ENCODE measurements around the gene APBB2.

The APBB2 gene

DNA sequence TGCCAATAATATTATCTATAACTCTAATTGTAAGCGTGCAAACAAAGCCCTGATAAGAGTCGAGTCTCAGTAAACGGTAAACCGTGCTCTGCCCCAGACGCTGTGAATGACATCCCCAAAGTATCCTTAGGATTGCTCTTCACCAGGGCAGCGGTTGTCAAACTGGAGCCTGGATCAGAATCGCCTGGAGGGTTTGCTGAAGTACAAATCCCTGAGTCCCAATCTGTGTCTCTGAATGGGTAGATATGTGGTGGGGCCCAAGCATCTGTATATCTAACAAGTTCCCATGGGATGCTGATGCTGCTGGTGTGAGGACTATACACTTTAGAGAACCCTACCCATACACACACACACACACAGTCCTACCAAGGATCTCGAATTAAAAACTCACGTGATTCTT, 813 bp upstream of the APBB2 start:
- no peak for DNase-seq

DNA sequence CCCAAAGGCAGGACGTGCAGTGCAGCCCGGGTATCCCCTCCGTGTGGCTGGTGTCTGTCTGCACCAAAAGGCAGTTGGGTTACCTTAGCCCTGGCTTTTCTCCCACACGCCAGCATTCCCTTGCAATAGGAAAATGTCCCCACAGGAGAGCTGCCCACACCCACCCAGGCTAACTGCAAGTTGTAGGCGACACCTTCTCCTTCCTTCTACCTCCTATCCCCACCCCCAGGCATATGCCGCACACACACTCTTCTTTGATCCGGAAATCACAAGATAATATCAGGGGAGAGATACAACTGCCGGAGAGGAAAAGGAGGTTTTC, 444 bp upstream of the APBB2 start:
- no peak for DNase-seq

DNA sequence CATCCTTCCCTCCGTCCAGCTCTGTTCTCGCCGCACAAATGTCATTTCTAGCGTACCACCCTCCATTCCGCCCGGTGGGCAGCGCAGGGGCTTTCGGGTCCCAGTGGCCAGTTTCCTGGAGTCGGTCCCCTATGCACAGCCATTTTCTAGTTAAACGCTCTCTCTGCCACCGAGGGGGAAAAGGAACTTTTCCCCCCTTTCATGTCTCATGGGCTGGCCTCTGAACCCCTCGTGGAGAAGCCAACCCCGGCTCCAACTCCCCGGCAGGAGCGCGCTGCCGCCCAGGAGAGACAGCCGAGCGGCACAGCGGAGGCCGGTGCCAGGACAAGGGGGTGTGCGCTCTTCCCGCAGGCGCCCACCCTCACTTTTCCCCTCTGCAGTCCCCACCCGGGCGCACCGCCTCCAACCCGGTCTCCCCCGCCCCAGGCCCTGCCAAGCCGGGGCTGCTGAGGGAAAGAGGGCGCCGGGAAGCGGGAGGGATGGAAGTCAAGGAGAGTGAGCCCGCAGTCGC, 662 bp downstream of the APBB2 start:
- no peak for DNase-seq

DNA sequence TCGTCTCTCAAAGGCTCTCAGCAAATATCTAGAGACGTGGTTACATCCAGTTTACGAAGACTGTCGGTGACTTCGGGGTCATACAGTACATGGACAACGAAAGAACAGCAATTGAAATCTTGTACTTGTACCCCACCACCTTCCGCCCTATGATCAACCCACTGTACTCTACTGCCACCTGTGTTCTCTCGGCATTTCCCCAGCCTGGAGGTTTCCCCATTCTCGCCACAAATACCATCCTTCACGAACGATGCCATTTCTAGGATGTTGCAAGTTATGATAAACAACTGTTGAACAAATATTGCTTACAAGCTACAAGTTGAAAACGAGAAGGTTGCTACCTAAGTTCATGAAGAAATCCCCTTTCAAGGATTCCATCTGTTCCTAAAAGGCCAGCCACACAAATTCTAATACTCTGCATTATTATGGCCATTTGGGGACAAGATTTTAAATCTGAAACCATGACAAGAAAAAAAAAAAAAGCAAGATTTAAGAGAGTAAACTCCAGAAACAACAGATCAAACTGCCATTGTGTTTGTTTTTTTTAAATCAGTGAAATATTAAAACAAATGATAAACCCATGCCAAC, 1.6 kb downstream of the APBB2 start:
- no peak for DNase-seq

DNA sequence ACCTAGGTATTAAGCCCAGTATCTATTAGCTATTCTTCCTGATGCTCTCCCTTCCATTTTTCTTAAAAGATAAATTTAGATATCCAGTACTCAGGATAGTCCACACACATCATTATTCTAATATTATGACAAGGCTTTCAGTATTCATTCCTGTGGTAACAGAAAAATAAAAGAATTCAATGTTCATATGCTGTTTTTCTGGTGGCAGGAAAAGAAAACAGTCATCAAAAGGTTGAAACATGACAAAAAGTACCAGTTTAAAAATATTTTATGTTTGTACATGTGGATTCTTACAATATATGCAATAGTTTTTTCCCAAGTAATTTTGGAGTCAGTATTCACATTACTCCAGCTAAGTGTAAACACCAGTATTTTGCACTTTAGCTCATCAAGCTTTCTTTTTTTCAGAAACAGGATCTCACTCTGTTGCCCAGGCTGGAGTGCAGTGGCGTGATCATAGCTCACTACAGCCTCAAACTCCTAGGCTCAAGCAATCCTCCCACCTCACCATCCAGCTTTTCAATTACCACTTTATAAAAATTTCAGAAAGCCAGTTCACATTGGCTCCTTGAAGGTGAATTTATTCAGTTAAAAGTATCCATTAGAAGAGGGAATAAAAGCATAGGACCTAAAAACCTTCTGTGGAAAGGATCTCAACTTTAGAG, 2.3 kb downstream of the APBB2 start:
- no peak for DNase-seq

DNA sequence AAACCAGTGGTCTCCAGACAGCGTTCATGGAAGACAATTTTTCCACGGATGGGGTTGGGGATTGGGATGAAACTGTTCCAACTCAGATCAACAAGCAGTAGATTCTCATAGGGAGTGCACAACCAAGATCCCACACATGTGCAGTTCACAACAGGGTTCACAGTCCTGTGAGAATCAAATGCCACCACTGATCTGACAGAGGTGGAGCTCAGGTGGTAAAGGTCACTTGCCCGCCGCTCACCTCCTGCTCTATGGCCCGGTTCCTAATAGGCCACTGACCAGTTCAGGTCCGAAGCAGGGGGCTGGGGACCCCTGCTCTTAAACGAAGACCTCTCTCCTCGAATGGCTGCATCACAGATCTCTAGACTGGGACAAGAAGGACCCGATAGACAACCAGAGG, 4.4 kb downstream of the APBB2 start:
- DNase-seq, result no peak

DNA sequence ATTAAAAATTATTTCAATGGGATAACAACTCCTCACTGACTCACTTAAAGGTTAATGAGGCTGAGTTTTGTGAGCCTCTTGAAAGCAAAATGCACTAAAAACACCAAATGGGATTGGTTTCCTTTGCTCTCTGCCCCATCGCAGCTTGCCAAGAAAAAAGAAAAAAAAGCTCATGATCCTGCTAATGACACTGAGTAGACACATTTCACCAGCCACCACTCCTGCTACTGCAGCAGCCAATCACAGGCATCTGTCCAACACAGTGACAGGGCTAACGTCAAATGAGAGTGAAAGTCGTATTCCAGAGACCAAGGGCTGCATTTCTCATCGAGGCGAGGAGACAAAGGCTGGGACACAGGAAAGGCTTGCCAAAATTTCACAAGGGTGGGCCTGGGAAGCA, 5.2 kb downstream of the APBB2 start:
- no peak for DNase-seq

DNA sequence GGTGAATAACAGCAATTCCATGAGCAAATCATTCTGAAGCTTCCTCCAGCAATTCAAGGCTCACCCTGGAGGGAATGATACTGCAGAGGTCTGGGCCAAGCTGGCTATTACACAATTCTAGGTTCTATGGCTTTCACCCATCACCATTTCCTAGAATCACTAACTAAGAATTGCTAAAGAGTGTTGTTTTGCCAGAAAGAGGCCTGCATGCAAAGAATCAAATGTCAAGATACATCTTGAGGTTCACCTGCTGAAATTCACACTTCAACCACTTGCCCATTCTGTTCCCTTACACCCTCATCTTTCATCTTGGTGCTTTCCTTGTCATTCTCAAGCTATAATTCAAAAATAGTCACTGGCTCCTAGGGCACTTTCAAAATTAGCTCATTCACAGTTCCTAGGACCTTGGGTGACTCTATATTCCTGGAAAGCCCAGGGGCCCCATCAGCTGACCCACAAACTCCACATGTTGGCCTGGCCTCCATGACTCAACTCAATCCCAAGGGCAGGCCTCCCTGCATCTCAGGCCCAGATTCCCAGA, 7.0 kb downstream of the APBB2 start:
- no peak for DNase-seq

DNA sequence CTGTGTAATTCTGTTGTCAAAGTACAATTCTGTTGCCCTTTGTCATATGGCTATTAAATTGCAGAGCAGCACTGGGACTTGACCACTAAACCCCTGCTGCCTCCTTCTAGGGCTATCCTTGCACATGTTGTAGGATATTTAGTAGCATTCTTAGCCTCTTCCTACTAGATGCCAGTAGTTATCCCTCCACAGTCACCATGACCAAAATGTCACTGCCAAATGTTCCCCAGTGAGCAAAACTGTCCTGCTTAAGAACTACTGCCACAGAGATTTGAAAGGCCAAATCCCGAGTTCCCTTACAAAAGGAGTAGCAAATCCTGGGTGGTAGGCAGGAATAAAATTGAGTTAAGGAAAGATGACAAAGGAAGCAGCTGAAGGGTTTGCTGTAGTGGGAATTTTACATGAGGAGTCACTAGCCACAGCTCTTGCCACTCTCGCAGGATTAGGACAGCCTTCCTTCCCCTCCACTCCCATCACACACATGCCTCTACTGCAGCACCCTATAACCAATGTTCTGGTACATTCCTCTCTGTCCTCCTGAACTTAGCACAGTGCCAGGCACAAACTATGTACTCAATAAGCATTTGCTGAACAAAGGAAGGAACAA, 8.4 kb downstream of the APBB2 start:
- DNase-seq, result no peak

DNA sequence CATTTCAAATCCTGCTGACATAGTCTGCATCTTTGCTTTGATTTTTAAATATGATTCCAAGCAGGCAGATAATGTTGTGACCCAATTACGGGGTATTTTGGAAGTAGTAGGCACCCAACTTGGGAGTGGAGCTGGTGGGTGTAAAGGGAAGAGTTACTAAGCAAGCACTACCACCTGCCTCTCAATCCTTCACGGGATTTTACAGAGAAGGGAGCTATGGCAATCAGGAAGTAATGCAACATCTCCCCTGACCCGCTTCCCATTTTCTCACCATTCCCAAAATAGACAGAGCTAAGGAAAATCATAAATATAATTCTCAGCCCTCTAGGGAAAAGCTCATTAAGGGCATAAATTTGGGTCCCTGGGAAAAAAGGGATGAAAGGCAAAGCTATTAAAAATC, 9.2 kb downstream of the APBB2 start:
- no peak for DNase-seq

DNA sequence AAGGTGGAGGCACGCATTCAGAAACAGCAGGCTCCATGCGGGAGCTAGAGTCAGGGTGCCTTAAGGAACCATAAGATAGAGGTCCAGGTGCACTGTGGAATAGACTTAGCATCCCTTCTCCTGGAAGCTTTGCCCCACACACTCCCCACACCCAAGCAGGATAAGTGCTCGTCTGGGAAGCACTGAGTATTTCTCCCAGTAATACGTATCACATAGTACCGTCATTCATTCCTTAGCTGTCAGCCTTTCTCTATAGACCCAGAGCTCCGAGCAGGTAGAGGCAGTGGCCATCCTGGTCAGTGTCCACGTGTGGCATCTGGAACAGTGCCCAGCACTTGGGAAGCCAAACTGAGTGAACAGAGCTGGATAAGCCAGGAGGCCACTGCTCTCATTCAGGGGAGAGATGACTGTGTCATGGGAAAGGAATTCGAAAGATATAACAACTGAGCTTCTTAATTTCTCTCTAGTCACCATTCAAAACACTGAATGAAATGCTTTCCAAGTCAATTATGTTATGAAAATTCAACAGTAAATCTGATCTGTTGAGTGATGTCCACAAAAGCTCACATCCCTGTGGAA, 9.9 kb downstream of the APBB2 start:
- DNase-seq, result no peak

DNA sequence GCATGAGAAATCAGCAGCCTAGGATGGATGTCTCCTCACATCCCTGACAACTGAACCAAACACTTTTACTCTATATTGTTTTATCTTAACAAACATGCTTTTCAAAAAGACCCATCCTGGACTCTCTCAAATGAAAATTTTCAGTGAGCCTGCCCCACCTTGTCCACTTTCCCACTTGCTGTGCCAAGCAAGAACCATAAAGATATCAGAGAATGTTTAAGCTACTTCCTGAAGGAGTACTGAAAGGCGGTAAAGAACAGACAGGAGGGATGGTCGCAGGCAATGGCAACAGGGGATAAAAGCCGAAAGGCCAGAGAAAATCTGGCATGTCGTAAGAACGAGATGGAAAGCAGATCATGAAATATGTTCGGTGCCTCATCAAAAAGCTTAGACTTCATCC, 10.5 kb downstream of the APBB2 start:
- no peak for DNase-seq

DNA sequence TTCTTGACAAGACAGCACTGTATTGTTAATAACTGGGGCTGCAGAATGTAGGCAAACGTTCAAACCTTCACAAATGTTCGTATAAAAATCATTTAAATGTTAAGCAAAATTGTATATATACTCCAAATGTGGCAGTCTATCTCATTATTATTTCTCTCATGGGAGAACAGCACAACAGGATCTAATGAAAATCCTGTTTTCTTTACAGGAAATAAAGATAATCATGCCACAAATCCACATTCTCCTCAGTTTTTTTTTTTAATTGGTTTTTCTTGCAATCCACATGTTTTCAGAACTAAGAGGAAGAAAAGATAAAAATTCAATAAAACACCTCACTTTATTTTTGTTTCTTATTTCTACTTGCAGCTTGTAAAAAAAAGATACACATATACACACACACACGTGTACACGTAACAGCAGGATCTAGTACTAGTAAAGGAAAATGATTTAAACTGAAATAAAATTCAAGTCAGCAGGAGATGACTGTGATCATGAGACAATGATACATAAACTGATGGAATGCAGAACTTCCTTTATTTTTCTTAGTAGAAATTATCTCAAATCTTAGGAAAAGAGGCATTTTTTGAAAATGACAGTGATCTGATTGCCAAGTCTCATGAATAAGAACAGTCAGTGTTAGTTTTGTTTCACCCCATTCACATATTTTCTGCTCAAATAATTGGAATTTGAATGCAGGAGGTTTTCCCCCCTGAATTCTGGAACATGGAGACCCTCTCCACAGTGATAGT, 11.3 kb downstream of the APBB2 start:
- DNase-seq, result no peak

DNA sequence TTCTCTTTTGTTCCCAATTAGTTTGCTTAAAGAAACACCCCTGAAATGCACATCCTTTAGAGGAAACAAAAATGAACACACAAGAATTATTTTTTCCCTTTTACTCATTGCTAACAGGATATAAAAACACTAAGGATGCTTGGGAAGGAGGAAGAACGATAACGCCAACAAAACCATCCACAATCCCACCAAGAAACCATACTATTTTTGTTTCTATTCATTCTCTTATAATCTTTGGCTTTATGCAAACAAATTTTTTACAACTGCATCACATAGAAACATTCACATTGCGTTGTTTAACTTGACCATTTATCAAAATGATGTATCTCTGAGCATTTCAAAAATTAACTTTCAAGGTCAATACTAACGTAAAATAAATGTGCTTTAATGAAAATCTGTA, 12.0 kb downstream of the APBB2 start:
- no peak for DNase-seq

DNA sequence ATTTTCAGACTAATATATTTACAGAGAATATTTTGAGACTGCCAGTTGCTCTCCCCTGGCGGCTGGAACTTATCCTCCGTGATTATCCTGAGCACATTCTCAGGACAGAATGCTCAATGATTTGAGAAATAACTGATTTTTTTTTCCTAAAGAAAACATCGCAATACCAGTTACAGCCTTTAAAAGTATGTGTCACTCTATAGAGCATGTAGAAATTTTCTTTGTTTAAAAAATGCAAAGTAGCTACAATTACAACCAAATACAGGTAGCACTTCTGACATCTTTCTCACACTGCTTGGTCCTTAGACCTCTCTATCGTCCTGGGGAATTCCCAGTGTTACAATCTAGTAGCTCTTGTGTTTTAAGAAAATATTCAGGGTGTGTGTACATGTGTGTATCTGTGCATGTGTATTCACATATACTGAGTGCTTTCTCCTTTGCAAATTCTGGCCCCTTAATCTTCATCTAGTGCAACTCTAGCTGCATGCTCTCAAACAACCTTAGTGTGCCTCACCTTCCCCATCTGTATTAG, 13.8 kb downstream of the APBB2 start:
- DNase-seq, result no peak

DNA sequence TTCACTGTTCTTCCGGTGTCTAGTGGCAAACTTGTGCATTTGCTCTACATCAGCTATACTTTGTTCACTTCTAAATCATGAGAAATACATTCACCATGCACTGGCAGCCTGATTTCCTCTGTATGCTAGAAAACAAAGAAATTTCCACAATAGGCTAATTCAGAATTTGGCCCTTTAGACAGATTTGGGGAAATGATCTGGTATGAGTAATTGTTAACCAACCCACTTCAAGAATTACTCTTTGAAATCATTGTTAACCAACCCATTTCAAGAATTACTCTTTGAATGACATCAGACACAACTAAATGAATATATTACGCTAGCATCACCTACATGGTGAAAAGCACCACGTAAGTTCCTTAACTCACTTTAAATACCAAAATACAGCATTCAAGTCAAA, 14.6 kb downstream of the APBB2 start:
- DNase-seq, result no peak

DNA sequence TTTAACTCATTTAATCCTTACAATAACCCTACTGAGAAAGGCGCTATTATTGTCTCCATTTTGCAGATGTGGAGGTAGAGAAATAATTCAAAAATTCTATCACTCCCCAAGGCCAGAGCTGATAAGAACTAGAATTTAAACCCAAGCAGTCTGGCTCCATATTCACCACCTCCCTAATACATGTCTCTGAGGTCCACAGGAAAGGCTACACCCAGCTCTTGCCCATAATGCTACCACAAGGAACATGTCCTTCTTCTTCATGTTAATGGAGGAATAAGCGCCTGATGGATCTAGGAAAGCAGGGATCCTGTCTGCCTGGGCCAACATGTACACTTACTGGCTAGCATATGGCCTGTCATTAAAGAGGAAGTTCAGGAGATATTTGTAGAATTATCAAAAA, 16.3 kb downstream of the APBB2 start:
- DNase-seq, result no peak

DNA sequence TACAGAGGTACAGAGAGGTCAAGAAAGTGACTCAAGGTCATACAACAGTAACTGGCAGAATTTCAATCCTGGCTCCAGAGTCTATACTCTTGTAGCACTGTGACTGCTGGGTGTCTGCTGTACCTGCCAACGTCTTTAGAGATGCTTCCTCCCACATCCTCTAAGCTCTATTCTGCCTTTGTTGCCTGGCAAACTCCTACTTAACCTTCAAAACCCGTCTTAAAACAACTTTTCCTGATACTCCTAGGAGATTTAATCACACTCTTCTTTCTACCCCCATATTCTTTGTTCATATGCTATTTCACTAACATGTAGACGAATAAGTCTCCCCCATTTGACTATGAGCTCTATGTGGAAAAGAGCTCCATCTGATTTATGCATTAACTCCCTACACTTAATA, 16.8 kb downstream of the APBB2 start:
- no peak for DNase-seq

DNA sequence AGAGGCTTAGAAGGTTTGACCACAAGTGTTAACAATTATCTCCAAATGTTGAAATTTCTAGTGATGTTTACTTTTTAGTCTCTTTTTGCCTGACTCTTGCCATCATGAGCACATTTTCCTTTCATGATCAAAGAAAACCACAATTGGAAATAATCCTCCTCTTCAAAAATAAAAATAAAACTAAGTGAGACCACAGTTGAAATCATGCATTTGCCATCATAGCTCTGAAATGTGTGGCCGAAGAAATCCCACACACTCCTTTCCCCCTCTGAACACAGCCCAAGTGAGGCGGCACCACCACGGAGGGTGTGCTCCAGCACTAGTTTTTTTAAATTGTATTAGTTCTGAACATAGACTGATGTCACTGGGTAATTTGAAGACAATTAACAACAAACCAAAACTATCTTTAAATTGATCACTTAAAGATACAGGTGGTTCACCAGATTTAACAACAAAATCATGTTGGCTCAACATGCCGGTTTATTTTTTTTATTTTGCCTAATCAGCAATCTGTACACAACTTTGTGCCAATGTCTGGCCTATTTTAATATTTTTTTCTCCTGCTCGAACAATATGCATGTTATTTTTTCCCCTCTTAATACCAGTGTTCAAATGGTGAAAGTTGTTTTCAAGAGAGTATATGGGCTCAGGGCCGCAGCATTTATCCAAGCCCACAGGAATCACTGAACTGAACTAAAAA, 17.6 kb downstream of the APBB2 start:
- no peak for DNase-seq

DNA sequence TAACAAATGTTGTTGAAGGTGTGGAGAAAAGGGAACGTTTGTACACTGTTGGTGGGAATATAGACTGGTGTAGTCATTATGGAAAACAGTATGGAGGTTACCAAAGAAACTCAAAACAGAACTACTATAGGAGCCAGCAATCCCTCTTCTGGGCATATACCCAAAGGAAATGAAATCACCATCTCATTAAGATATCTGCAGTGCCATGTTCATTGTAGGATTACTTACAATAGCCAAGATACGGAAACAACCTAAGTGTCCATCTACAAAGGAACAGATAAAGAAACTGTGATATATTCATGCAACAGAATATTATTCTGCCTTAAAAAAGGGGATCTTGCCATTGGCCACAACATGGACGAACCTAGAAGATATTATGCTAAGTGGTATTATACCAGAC, 22.2 kb downstream of the APBB2 start:
- DNase-seq, result no peak

DNA sequence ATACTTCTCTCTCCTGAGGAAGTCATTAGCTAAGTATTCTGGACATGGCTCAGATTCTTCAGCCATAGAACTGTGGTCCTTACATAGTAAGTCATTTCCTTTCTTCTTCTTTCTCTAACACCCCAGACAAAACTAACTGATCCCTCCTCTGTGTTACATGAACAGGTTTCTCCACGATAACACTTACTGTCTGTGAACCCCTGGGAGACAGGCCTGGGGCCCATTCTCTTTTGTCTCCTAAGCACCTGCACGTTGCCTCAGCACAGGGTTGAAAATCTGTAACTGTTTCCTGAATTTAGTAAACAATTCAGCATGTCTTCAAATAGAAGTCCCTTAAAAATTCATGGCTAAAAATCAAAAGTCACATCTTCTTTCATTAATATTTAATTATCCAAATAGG, 24.7 kb downstream of the APBB2 start:
- no peak for DNase-seq

DNA sequence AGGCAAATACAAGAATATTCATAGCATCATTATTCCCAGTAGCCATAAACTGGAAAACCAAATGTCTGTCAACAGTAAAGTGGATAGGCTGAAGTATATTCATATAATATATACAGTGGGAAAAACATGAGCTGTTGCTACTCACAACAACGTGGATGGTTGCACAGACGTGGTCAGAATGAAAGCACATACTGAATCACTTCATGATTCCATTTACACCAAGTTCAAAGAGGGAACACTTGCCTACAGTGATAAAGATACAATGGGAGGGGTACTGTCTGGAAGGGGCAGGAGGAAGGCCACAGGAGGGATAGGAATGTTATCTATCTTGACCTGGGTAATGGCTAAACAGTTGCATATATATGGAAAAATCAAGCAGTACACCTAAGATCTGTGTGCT, 25.3 kb downstream of the APBB2 start:
- no peak for DNase-seq

All from NCI-H1092 (cell line).